MCF 10A (cell line): ENCODE data around the gene FTCD. TPM values are rescaled to one million over a fixed set of nuclear protein-coding genes. Genes with fewer than 3 reads are reported as not detected.

Experiments used
- BruUV-seq: library from RNA; stranded (reverse); fragments of 400-500 nt; replicated peaks from 2 replicates; lab custom pipeline; 2021; lab: Mats Ljungman, UMichigan
- CTCF ChIA-PET: fragments of 300-600 bp; sonication (Branson Sonifier 250); formaldehyde crosslinking; extraction: SDS; loops from one replicate; lab custom pipeline; 2021; ENCODE audit warnings: antibody characterized with exemption, inconsistent platforms; lab: Yijun Ruan, JAX
- POLR2A ChIA-PET: fragments of 300-600, 350-650 bp; sonication (Branson Sonifier 250); formaldehyde crosslinking; extraction: SDS; loops from one replicate; lab custom pipeline; 2020; ENCODE audit warnings: antibody characterized with exemption, inconsistent platforms; lab: Yijun Ruan, JAX
- DNase-seq: peaks from one replicate; pipeline ENCODE4 v3.0.0-alpha.2; 2018; ENCODE audit not compliant: unreplicated experiment
- H3K27ac Mint-ChIP-seq: one replicate; pipeline ENCODE4 v1.8.0; 2022; ENCODE audit warnings: mild to moderate bottlenecking, low read depth, mixed read lengths; ENCODE audit not compliant: unreplicated experiment
- H3K27me3 Mint-ChIP-seq: one replicate; pipeline ENCODE4 v1.8.0; 2022; ENCODE audit warnings: mixed read lengths; ENCODE audit not compliant: insufficient read depth, unreplicated experiment
- H3K36me3 Mint-ChIP-seq: one replicate; pipeline ENCODE4 v1.8.0; 2022; ENCODE audit warnings: mild to moderate bottlenecking, moderate library complexity, mixed read lengths; ENCODE audit not compliant: insufficient read depth, unreplicated experiment
- H3K4me1 Mint-ChIP-seq: one replicate; pipeline ENCODE4 v1.8.0; 2022; ENCODE audit warnings: mixed read lengths; ENCODE audit not compliant: insufficient read depth, unreplicated experiment
- H3K4me3 Mint-ChIP-seq: one replicate; pipeline ENCODE4 v1.8.0; 2022; ENCODE audit warnings: mild to moderate bottlenecking, moderate library complexity, mixed read lengths; ENCODE audit not compliant: unreplicated experiment
- H3K9me3 Mint-ChIP-seq: one replicate; pipeline ENCODE4 v1.8.0; 2022; ENCODE audit warnings: mixed read lengths; ENCODE audit not compliant: unreplicated experiment
- CTCF ChIP-seq: fragments of 200-600 bp; IDR thresholded peaks from one replicate; pipeline ENCODE4 v1.8.0; 2022; ENCODE audit warnings: antibody characterized with exemption, mild to moderate bottlenecking; ENCODE audit not compliant: unreplicated experiment
- intact Hi-C: fragments of 100-400 bp; cut with micrococcal nuclease; formaldehyde crosslinking; loops from 2 replicates; pipeline ENCODE4 v1.14.1; 2022
- total RNA-seq: library from RNA; stranded (reverse); gene quantifications from 2 replicates; pipeline ENCODE4 v1.2.3, GENCODE V29; 2022

Gene FTCD
- total RNA-seq, 1 experiment from 2014 or later = not detected

GRCh38 chr21:46093668-46094400 is 61.5 kb downstream of the FTCD start:
- no peak for TF ChIP-seq CTCF
- no peak overlapping the region for H3K4me3 Mint-ChIP-seq
- peaks cover 15% of the 10 kb centered on the region for H3K9me3 Mint-ChIP-seq
- DNase-seq = no peak
- intact Hi-C loops = no loop called here
- H3K27ac Mint-ChIP-seq = no peak overlapping the region
- no peaks in the 10 kb centered on the region for H3K4me1 Mint-ChIP-seq
- H3K27me3 Mint-ChIP-seq = peaks cover 12% of the 10 kb centered on the region
- no TSS peak for BruUV-seq
- POLR2A ChIA-PET = no interaction called here
- CTCF ChIA-PET = no interaction called here
- H3K36me3 Mint-ChIP-seq = no peaks in the 10 kb centered on the region

- H3K4me3 Mint-ChIP-seq = no peak overlapping the region
- peaks cover 12% of the 10 kb centered on the region for H3K27me3 Mint-ChIP-seq
- H3K27ac Mint-ChIP-seq = no peak overlapping the region
- H3K9me3 Mint-ChIP-seq = peaks cover 23% of the 10 kb centered on the region
- no peaks in the 10 kb centered on the region for H3K4me1 Mint-ChIP-seq
- no TSS peak for BruUV-seq
- ChIA-PET POLR2A (no interaction called here), CTCF (no interaction called here)
- TF ChIP-seq CTCF = no peak
- H3K36me3 Mint-ChIP-seq = no peaks in the 10 kb centered on the region
- intact Hi-C loops = no loop called here
- DNase-seq = no peak
These were observed 62.3 kb downstream of the FTCD start for GRCh38 chr21:46092811-46093667.

GRCh38 chr21:46092026-46092764 is 63.2 kb downstream of the FTCD start:
- H3K36me3 Mint-ChIP-seq = no peaks in the 10 kb centered on the region
- CTCF ChIA-PET = no interaction called here

More at GRCh38 chr21:46092026-46092764, 63.2 kb downstream of the FTCD start:
- no peak for TF ChIP-seq CTCF
- POLR2A ChIA-PET = no interaction called here
- Mint-ChIP-seq H3K4me3 (no peak overlapping the region), H3K4me1 (no peaks in the 10 kb centered on the region), H3K27ac (no peak overlapping the region), H3K9me3 (peaks cover 27% of the 10 kb centered on the region), H3K27me3 (peaks cover 9% of the 10 kb centered on the region)
- no peak for DNase-seq
- no TSS peak for BruUV-seq
- intact Hi-C loops = no loop called here
